Activated CD8-positive, alpha-beta memory T cell treated with anti-CD3 and anti-CD28 coated beads, Interleukin-2, amount 50 U/mL, for 48 hours (primary cell): ENCODE measurements around the gene TOR4A.

ENCODE experiments used
- DNase-seq: peaks from one replicate; pipeline ENCODE4 v3.0.0-alpha.2; 2020

TOR4A gene

DNA sequence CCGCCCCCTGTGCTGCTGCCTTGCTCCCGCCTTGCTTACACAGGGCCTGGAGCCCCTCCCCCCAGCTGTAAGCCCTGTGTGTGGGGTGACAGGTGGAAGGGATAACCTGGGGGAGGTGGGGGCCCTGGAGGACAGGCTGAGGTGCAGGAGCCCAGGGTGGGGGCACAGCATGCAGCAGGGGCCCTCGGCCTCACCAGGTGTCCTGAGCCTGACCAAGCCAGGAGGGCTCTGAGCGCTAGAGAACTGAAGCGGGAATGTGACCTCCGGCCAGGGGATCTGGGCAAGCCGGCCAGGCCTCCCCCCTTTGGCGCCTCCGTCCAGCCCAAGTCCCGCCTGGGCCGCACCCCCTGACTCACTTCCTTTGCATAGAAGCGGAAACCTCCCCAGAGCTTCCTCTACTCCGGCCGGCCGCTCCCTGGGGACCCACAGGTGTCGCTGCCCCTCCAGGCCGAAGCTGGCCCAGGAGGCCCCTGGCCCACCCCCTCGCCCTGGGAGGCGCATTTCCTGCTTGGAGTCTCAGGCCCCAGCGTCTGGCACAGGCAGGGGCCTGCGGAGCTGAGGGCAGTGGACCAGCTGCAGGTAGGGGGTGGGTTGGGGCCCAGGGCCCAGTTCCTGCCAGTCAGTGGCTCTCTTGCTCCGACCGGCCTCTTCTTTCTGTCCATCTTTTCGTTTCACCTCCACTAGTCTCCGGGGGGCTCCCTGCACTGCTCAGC is at the start of gene TOR4A:
Gene TOR4A (plus strand): TSS at position 398 of the 713 bp plus-strand sequence. CDS start 964 bp downstream, outside the sequence.
- DNase-seq, result peak; percentile 82

- no peak for DNase-seq
Observed at GRCh38 chr9:137227853-137228505, 49.5 kb upstream of the TOR4A start.

DNA sequence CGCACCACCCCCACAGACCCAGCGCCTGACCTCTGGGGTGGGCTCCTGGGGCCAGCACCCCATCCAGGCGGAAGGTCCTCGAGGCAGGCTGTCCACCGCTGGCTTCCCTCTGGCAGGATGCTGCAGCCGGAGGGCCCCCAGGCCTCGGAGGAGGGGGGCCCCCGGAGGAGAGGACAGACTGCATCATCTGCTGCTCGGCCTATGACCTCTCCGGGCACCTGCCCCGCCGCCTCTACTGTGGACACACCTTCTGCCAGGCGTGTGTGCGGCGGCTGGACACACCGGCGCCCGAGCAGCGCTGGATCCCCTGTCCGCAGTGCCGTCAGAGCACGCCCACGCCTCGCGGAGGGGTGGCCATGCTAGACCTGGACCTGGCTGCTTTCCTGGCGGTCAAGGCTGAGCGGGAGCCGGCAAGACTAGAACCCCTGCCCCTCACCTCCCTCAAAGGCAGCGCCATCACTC is 49.0 kb upstream of the TOR4A start:
- no peak for DNase-seq

DNA sequence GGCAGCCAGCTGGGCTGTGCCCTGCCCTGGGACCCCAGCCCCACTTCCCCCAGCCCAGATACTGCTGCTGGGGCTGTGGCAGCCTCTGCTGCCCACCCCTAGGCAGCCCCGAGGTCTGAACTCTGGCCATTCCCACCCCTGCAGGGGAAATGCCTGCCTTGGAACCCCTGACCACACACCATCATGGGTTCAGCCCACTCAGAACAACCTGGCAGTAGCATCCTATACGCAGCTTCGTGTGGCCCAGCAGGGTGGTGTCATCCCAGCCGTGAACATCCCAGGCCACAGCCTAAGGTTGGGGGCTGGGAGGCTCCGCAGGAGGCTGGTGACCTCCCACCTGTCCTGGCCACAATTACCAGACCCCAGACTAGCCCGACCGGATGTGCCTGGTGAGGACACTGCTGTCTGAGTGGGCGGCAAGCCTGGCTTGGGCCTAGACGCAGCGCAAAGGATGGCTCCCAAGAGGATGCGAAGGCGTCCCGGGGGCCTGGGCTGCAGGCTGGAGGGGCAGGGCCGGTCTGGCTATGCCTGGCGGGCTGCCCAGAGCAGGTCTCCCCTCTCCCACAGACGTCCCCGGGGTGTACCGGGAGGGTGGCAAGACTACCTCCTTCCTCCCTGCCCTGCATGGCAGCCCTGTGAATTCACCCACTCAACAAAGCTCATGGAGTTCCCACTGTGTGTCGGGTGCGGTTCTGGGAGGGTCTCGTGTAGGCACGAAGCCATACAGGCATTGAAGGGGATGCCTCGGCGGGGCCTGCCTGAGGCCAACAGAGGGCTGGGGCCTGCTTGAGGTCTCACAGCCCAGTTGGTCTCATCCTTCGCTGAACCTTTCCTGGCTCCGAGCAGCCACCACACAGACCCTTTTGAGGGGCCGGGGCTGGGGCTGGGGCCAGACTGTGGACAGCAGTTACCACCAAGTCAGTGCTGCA is 48.3 kb upstream of the TOR4A start:
- no peak for DNase-seq

DNA sequence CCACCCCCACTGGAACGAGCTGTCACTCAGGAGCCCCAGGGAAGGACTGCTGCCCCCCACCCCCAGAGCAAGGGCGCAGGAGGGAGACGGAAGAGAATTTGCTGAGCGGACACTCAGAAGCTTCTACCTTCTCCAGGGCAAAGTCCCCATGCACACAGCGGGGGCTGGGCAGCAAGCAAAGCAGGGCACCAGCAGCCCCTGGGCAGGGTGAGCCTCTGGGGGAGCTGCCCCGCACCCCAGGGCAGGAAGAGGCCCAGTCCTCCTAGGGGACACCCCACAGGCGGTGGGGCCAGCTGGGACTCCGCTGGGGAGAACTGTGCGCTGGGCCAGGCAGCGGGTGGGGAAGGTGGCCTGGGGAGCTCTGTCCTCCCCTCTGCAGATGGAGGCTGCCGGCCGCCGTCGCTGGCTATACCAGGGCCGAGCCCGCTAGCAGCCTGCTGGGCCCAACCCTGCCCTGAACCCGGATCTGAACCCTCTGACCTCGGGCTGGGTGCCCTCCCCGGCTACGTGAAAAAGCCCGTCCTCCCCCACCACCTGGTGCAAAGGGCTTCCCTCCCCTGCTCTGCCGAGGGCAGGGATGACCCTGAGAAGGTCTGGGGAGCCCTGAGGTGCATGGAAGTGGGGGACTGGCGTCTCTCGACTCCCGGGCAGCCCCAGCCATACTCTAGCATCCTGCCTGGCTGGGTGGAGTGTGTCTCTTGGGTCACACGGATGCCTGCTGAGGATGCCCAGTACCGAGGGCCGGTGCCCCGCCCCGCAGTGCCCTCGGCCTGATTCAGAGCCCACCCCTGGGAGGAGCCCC is 47.4 kb upstream of the TOR4A start:
- DNase-seq, result no peak

- no peak for DNase-seq
Observed at GRCh38 chr9:137230705-137231371, 46.7 kb upstream of the TOR4A start, which contains the start of gene SLC34A3. SLC34A3 (plus strand) TSS chr9:137230901; CDS start chr9:137231703, 802 bp downstream.

GRCh38 chr9:137231372-137232039 is 46.0 kb upstream of the TOR4A start:
- no peak for DNase-seq

DNA sequence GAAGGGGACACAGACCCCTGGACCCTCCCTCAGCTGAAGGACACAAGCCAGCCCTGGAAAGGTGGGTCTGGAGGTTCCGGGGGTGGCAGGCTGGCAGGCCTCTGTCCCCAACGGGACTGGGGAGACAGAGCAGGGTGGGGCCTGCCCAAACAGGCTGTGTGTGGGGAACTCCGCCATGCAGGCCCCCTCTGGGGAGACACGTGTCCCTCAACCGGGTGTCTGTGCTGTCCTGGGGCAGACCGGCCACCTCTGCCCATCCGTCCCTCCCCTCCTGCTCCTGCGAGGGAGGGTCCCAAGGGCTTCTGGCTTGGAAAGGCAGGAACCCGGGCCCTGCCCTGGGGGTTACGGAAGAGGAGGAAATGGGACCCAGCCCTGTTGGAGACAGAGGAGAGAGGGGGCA is 45.4 kb upstream of the TOR4A start:
- no peak for DNase-seq

- DNase-seq, result no peak
Observed at GRCh38 chr9:137232510-137232909, 45.0 kb upstream of the TOR4A start.

- no peak for DNase-seq
Observed at GRCh38 chr9:137233143-137233980, 44.2 kb upstream of the TOR4A start.

GRCh38 chr9:137234055-137234697 is 43.4 kb upstream of the TOR4A start:
- no peak for DNase-seq

- no peak for DNase-seq
Observed at GRCh38 chr9:137234758-137235423, 42.6 kb upstream of the TOR4A start.

GRCh38 chr9:137235424-137236237 is 41.9 kb upstream of the TOR4A start:
- DNase-seq, result no peak

GRCh38 chr9:137236238-137236935 is 41.1 kb upstream of the TOR4A start:
- peak; percentile 97 for DNase-seq

DNA sequence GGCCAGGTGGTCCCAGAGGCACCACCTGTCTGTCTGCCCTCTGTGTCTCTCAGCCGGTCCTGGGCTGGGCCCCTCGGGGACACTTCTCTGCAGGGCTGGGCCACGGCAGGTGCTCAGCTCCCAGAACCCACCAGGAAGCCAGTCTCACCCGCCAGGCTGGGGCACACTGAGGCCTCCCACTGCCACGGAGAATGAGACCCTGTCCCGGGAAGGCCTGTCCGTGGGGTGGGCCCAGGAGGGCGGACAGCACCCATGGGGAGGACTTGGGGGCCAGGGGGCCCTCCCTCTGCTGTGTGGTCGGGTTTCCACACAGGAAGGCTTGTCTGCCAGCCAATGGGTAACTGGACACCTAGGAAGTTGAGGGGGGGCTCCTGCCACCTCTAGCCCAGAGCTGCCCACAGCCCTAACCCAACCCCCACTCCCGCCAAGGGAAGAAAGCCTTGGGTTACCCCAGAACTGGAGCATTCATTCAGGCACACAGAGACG is 40.5 kb upstream of the TOR4A start:
- DNase-seq, result no peak

GRCh38 chr9:137237759-137238726 is 39.5 kb upstream of the TOR4A start:
- DNase-seq, result no peak
